H1 (cell line): Measurements from ENCODE around the gene KLHL5. TPM values are rescaled to one million over a fixed set of nuclear protein-coding genes. Genes with fewer than 3 reads are reported as not detected.

Source experiments
- HDAC6 ChIP-seq: IDR thresholded peaks from one replicate; pipeline ENCODE4 v1.7.1; 2012; ENCODE audit warnings: low read depth, mild to moderate bottlenecking, inconsistent platforms, low read length, moderate library complexity
- MAFK ChIP-seq: IDR thresholded peaks from 2 replicates; pipeline ENCODE4 v1.6.1; 2012; ENCODE audit warnings: low read depth, mild to moderate bottlenecking, improper control_type of control experiment, low read length
- RNF2 ChIP-seq: fragments of 200-900, 300-1000 bp; sonication (generic); IDR thresholded peaks from 2 replicates; pipeline ENCODE4 v1.7.1; 2016; ENCODE audit warnings: borderline replicate concordance, low read depth, mild to moderate bottlenecking, antibody characterized with exemption, low read length; ENCODE audit not compliant: poor library complexity, severe bottlenecking; ENCODE audit errors: missing control alignments
- TAF7 ChIP-seq: optimal IDR thresholded peaks from 2 replicates; pipeline ENCODE3; 2011; ENCODE audit warnings: low read depth, mild to moderate bottlenecking, inconsistent platforms, low read length, moderate library complexity, borderline replicate concordance
- polyA plus RNA-seq, 7 experiments: library from polyadenylated mRNA; depleted of rRNA in 3 of 7; stranded (reverse) in 5 of 7; unstranded in 2 of 7; fragments of >200 nt in 5 of 7; fragments of 200-250 nt in 2 of 7; gene quantifications; 1 replicate in 5 of 7; 2 replicates in 1 of 7; 4 replicates in 1 of 7; pipeline versions ENCODE4 v1.2.1 to v1.2.3, GENCODE V29; 2011 to 2013; ENCODE audit warnings: missing spikeins in 2 of 7, mixed read lengths in 2 of 7
- total RNA-seq: library from RNA; stranded (reverse); fragmentation: NEBNext Ultra II Directional; extraction: Animal tissue kit (Norgen Biotek cat#: 25700); gene quantifications from 2 replicates; pipeline ENCODE4 v1.2.1, GENCODE V29; 2021
- TF ChIP-seq, protein P1 (sequence below), 3 experiments: IDR thresholded peaks; 1 replicate in 2 of 3; 2 replicates in 1 of 3; pipeline versions ENCODE4 v1.5.1 to v1.6.1; 2011; ENCODE audit warnings: low read length in 3 of 3, mild to moderate bottlenecking in 3 of 3, inconsistent platforms in 2 of 3, low read depth in 1 of 3, moderate library complexity in 1 of 3; ENCODE audit not compliant: insufficient read depth in 1 of 3; ENCODE audit errors: control extremely low read depth in 1 of 3

Gene KLHL5
- total and polyA plus RNA-seq, 2 of the 8 experiments (the other 6 are each of a cell fraction or from before 2014, with no cell fraction given): 13.0 to 23.6 TPM

DNA sequence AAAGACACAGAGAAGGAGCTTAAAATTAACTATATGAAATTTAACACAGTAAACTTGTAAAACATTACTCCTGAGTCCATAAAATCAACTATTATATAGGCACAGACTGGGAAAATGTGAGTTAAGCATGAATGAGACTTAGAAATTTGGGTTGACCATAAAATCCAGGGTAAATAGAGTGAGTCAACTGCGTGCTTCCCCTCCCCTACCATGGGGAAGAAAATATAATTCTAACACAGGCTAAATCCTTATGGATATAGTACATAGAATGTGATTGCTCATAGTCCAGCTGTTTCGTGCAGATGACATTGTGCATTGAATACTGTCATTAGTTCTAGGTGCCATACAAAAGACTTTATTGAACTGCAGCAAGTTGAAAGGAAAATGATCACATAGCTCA, 42.2 kb downstream of the KLHL5 start (continued):
- TF ChIP-seq RNF2: no peak
- TF ChIP-seq TAF7: no peak
- TF ChIP-seq HDAC6: no peak
- TF ChIP-seq MAFK: no peak
- TF ChIP-seq, protein P1, sequence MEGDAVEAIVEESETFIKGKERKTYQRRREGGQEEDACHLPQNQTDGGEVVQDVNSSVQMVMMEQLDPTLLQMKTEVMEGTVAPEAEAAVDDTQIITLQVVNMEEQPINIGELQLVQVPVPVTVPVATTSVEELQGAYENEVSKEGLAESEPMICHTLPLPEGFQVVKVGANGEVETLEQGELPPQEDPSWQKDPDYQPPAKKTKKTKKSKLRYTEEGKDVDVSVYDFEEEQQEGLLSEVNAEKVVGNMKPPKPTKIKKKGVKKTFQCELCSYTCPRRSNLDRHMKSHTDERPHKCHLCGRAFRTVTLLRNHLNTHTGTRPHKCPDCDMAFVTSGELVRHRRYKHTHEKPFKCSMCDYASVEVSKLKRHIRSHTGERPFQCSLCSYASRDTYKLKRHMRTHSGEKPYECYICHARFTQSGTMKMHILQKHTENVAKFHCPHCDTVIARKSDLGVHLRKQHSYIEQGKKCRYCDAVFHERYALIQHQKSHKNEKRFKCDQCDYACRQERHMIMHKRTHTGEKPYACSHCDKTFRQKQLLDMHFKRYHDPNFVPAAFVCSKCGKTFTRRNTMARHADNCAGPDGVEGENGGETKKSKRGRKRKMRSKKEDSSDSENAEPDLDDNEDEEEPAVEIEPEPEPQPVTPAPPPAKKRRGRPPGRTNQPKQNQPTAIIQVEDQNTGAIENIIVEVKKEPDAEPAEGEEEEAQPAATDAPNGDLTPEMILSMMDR (IDR thresholded peaks at IDR 0.05; ENCODE audit: control extremely low read depth in 1 of 3, insufficient read depth in 1 of 3, low read depth in 1 of 3, low read length in 3 of 3): no peak
